Right atrium auricular region (tissue), 2 donors: ENCODE data around the gene CEMIP. TPM values are rescaled to one million over a fixed set of nuclear protein-coding genes. Genes with fewer than 3 reads are reported as not detected.
A peak's percentile ranks its signal among the peaks of the same experiment; 100 is the strongest.

Experiments
- DNase-seq: peaks from one replicate; pipeline ENCODE4 v3.0.0-alpha.2; 2019; ENCODE audit warnings: low spot score
- H3K27ac ChIP-seq, 2 donors: fragments of 200-600 bp; sonication (generic); 1 replicate in 1 of 2; 2 replicates in 1 of 2; pipeline ENCODE4 v1.5.1; 2016 to 2019
- H3K27me3 ChIP-seq, 2 donors: fragments of 200-600 bp; sonication (generic); one replicate each; pipeline versions ENCODE4 v1.5.1 to v1.6.0; 2017 to 2019
- H3K36me3 ChIP-seq: fragments of 200-600 bp; sonication (generic); one replicate; pipeline ENCODE4 v1.5.1; 2016
- H3K4me1 ChIP-seq, 2 donors: fragments of 200-600 bp; sonication (generic); one replicate each; pipeline versions ENCODE4 v1.5.1 to v1.6.0; 2017 to 2019
- H3K4me3 ChIP-seq, 2 donors: fragments of 200-600 bp; sonication (generic); 1 replicate in 1 of 2; 2 replicates in 1 of 2; pipeline ENCODE4 v1.5.1; 2017 to 2019; ENCODE audit warnings: mild to moderate bottlenecking in 1 of 2, moderate library complexity in 1 of 2
- H3K9me3 ChIP-seq, 2 donors: fragments of 200-600 bp; sonication (generic); one replicate each; pipeline ENCODE4 v1.5.1; 2019
- CTCF ChIP-seq, 2 donors: fragments of 200-600 bp; sonication (generic); IDR thresholded peaks; one replicate each; pipeline ENCODE4 v1.5.1; 2019; ENCODE audit warnings: antibody characterized with exemption in 2 of 2
- total RNA-seq, 2 donors: library from RNA; depleted of rRNA; stranded (reverse); fragments of >200 nt; gene quantifications; one replicate each; pipeline ENCODE4 v1.1.0, GENCODE V29; 2016

The CEMIP gene
- total RNA-seq, 2 donors from 2014 or later = 0.22 to 2.9 TPM

GRCh38 chr15:80929689-80930088, 150.5 kb downstream of the CEMIP start:
- Histone ChIP-seq H3K36me3 (no peaks in the 10 kb centered on the region), H3K27ac (no peak overlapping the region), H3K27me3 (no peaks in the 10 kb centered on the region), H3K4me3 (no peak overlapping the region), H3K4me1 (peaks cover 0 to 3% of the 10 kb centered on the region in 2 donors), H3K9me3 (no peaks in the 10 kb centered on the region)
- no peak for TF ChIP-seq CTCF (IDR thresholded peaks at IDR 0.05)
- DNase-seq = no peak

GRCh38 chr15:80931191-80931590, 152.0 kb downstream of the CEMIP start:
- TF ChIP-seq CTCF (IDR thresholded peaks at IDR 0.05) = no peak
- Histone ChIP-seq H3K4me3 (no peak overlapping the region), H3K36me3 (no peaks in the 10 kb centered on the region), H3K27ac (no peak overlapping the region), H3K4me1 (peaks cover 0 to 3% of the 10 kb centered on the region in 2 donors), H3K9me3 (no peaks in the 10 kb centered on the region), H3K27me3 (no peaks in the 10 kb centered on the region)
- DNase-seq = no peak

DNA sequence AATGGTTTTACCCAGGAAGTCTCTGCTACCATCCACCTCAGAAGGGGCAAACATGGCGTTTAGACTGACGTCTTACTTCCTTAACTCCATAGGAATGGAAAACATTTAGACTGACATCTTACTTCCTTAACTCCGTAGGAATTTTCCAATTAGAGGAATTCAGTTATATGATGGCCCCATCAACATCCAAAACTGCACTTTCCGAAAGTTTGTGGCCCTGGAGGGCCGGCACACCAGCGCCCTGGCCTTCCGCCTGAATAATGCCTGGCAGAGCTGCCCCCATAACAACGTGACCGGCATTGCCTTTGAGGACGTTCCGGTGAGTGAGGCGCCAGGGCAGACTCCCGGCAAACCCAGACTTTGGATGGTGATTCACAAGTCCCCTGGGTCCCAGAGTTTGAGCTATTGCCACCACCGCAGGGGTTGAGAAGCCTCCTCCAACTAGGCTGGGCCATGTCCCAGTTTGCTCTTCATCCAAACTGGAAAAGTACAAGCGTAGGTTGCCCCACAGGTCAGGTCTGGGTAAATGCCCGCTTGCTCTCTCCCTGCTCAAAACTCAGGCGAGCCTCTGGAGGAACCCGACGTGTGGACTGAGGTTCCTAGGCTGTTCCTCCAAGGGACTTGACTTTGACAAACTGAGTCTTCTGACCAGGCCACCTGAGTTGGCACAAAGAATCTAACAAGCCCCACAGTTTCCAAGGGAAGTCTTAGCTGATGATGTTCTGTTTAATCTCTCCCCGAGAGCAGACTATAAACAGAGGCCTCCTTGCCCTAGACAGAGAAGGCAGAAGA, 152.7 kb downstream of the CEMIP start:
- H3K27me3 ChIP-seq = no peaks in the 10 kb centered on the region
- peak; percentile 80 for DNase-seq

DNA sequence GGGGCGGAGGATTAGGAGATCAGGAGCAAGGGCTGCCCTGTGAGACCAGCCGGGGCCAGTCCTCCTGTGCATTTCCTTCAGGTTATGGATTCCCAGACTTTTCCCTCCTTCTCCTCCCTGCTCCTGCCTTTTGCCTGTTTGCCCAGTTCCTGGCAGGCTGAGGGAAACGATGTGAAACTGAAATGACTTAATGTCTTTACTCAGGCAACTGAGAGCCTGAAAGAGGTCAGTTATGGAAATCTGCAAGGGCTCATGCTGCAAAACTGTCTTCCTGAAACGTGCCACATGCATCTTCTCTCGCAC, 153.3 kb downstream of the CEMIP start:
- Histone ChIP-seq H3K27ac (peak overlapping the region; percentile 53 to 61), H3K36me3 (no peaks in the 10 kb centered on the region), H3K9me3 (no peaks in the 10 kb centered on the region), H3K27me3 (no peaks in the 10 kb centered on the region), H3K4me1 (peaks cover 0 to 3% of the 10 kb centered on the region in 2 donors), H3K4me3 (no peak overlapping the region)
- TF ChIP-seq CTCF (IDR thresholded peaks at IDR 0.05) = no peak
- no peak for DNase-seq

More for the DNA sequence above, 152.7 kb downstream of the CEMIP start:
- Histone ChIP-seq H3K27ac (peak overlapping the region; percentile 53 to 61), H3K36me3 (no peaks in the 10 kb centered on the region), H3K4me3 (no peak overlapping the region), H3K4me1 (peaks cover 0 to 3% of the 10 kb centered on the region in 2 donors), H3K9me3 (no peaks in the 10 kb centered on the region)
- no peak for TF ChIP-seq CTCF (IDR thresholded peaks at IDR 0.05)

DNA sequence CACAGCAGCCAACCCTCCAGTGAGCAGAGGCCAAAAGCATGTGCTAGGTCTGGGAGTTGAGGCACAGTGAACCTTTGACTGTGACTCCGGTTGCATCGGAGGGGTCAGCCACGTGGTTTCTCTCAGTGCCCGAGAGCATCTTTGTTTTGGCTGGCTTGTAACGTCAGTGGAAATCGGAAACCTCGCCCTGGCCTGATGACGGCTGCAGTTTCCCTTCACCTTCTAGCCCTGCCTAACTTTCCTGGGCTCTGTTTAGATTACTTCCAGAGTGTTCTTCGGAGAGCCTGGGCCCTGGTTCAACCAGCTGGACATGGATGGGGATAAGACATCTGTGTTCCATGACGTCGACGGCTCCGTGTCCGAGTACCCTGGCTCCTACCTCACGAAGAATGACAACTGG, 153.8 kb downstream of the CEMIP start:
- no peaks in the 10 kb centered on the region for H3K9me3 ChIP-seq
- no peaks in the 10 kb centered on the region for H3K27me3 ChIP-seq
- H3K36me3 ChIP-seq = no peaks in the 10 kb centered on the region
- peaks cover 0 to 3% of the 10 kb centered on the region in 2 donors for H3K4me1 ChIP-seq
- H3K4me3 ChIP-seq = no peak overlapping the region
- no peak for TF ChIP-seq CTCF (IDR thresholded peaks at IDR 0.05)
- H3K27ac ChIP-seq = peak overlapping the region; percentile 53 to 61
- peak; percentile 85 for DNase-seq

GRCh38 chr15:80934761-80935221, 155.6 kb downstream of the CEMIP start:
- H3K27ac ChIP-seq = peak overlapping the region; percentile 19 to 61
- H3K4me3 ChIP-seq = no peak overlapping the region
- TF ChIP-seq CTCF (IDR thresholded peaks at IDR 0.05) = no peak
- no peaks in the 10 kb centered on the region for H3K27me3 ChIP-seq
- H3K36me3 ChIP-seq = no peaks in the 10 kb centered on the region
- peaks cover 0 to 3% of the 10 kb centered on the region in 2 donors for H3K4me1 ChIP-seq
- DNase-seq = no peak
- no peaks in the 10 kb centered on the region for H3K9me3 ChIP-seq
